Activated CD4-positive, alpha-beta memory T cell treated with anti-CD3 and anti-CD28 coated beads for 36 hours (primary cell): ENCODE data around the gene GPR141. TPM values are rescaled to one million over a fixed set of nuclear protein-coding genes. Genes with fewer than 3 reads are reported as not detected.

Experiments
- CTCF ChIA-PET: fragments of 350-600 bp; sonication (Branson Sonifier 250); formaldehyde crosslinking; loops from one replicate; lab custom pipeline; 2021; ENCODE audit warnings: antibody characterized with exemption, inconsistent platforms; lab: Charles Lee
- POLR2A ChIA-PET: fragments of 350-600 bp; sonication (Branson Sonifier 250); formaldehyde crosslinking; loops from one replicate; lab custom pipeline; 2021; ENCODE audit warnings: antibody characterized with exemption; lab: Charles Lee
- DNase-seq: peaks from one replicate; pipeline ENCODE4 v3.0.0-alpha.2; 2020
- H3K27ac Mint-ChIP-seq: one replicate; pipeline ENCODE4 v1.8.0; 2021; ENCODE audit warnings: mixed read lengths
- H3K27me3 Mint-ChIP-seq: one replicate; pipeline ENCODE4 v1.8.0; 2021; ENCODE audit warnings: mixed read lengths
- H3K36me3 Mint-ChIP-seq: one replicate; pipeline ENCODE4 v1.8.0; 2021; ENCODE audit warnings: mixed read lengths
- H3K4me1 Mint-ChIP-seq: one replicate; pipeline ENCODE4 v1.8.0; 2021; ENCODE audit warnings: low read depth, mixed read lengths
- H3K4me3 Mint-ChIP-seq: one replicate; pipeline ENCODE4 v1.8.0; 2021; ENCODE audit warnings: mild to moderate bottlenecking, mixed read lengths
- H3K9me3 Mint-ChIP-seq: one replicate; pipeline ENCODE4 v1.8.0; 2021; ENCODE audit warnings: mixed read lengths
- intact Hi-C: fragments of 100-400 bp; cut with micrococcal nuclease; formaldehyde crosslinking; loops from one replicate; pipeline ENCODE4 v1.15.1; 2023
- total RNA-seq, 2 experiments: library from RNA; stranded (reverse); gene quantifications; one replicate each; pipeline ENCODE4 v1.2.3, GENCODE V29; 2021

The GPR141 gene
- total RNA-seq, 2 experiments from 2014 or later, result not detected

DNA sequence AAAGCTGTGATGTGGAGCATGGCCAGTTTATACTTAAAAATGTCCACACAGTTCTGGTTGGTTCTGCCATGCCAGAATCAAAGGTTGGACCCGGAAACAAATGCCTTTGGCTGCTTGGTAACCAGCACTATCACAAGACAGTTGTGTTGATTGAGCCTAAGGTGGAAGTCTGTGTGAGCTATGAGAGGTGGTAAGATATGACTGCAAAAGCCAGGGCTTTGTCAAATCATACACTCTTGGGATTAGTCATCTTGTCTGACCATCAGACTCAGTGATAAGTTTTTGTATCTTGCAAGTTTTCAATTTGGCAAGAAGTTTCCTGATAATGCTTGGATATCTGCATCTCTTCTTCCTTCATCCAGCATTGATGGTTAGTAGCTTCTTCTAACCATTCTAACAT is 35.5 kb downstream of the GPR141 start:
- Mint-ChIP-seq H3K4me3 (no peak overlapping the region), H3K4me1 (no peaks in the 10 kb centered on the region), H3K9me3 (no peaks in the 10 kb centered on the region), H3K27me3 (no peaks in the 10 kb centered on the region), H3K36me3 (no peaks in the 10 kb centered on the region), H3K27ac (no peak overlapping the region)
- intact Hi-C loops, result no loop called here
- ChIA-PET CTCF (no interaction called here), POLR2A (no interaction called here)
- no peak for DNase-seq

DNA sequence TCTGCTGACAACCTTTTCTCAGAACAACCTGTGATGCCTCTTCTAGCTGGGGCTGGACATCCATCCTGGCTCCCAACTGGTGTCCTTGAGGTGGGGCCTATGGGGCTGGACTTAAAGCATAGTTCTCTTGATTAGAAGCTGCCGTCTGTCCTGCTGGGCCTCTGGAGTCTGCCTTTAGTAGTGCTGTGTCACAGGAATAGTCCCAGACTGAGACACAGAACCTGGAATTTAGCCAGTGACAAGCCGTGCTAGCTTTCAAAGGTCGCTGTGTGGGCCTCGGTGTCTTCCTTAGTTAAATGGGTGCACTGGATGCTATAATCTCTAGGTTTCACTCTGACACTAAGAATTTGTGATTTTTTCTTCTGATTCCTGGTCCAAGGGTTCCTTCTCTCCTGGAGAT is 41.2 kb downstream of the GPR141 start:
- H3K4me3 Mint-ChIP-seq, result no peak overlapping the region
- H3K36me3 Mint-ChIP-seq, result no peaks in the 10 kb centered on the region
- intact Hi-C loops, result no loop called here
- H3K27me3 Mint-ChIP-seq, result peaks cover 4% of the 10 kb centered on the region
- CTCF ChIA-PET, result no interaction called here
- POLR2A ChIA-PET, result no interaction called here
- no peak overlapping the region for H3K27ac Mint-ChIP-seq
- DNase-seq, result no peak
- H3K4me1 Mint-ChIP-seq, result no peaks in the 10 kb centered on the region
- H3K9me3 Mint-ChIP-seq, result no peaks in the 10 kb centered on the region

DNA sequence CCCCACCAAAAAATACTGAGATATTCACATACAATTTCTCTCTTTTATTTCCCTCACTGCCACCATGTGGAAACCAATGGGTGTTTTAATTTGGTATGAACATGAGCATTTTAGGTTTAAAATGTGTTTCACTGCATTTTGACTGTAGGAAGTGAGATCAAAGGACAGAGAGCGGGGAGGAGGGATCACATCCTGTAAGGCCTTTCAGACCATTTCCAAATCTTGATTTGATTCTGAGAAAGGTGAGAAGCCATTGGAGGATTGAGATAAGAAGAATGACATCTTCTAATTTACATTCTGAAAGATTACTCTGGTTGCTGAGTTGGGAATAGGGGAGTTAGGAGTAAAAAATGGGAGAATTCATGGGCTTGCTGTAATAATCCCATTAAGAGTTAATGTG is 42.5 kb downstream of the GPR141 start:
- DNase-seq, result no peak
- Mint-ChIP-seq H3K9me3 (no peaks in the 10 kb centered on the region), H3K36me3 (no peaks in the 10 kb centered on the region)

DNA sequence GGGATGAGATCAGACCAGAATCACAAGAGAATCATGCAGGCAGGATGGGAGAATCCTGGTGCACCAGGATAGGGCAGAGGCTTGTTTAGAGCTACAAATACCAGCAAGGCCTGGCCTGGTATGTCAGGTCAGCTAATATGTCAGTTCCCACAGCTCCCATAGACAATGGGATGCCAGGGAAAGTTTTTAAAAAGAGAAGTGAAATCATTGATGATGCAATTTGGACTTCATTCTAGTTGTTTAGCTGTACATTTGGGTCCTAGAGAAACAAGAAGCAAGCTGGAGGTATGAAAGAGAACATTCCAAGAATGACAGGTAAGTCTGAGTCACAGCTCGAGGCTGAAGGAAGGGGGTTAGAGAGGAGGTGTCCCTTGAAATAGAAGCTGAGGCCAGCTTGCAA is 45.2 kb downstream of the GPR141 start:
- CTCF ChIA-PET, result no interaction called here
- H3K4me3 Mint-ChIP-seq, result no peak overlapping the region
- no peaks in the 10 kb centered on the region for H3K36me3 Mint-ChIP-seq
- POLR2A ChIA-PET, result no interaction called here
- intact Hi-C loops, result no loop called here
- no peaks in the 10 kb centered on the region for H3K9me3 Mint-ChIP-seq
- no peak overlapping the region for H3K27ac Mint-ChIP-seq
- no peak for DNase-seq
- no peaks in the 10 kb centered on the region for H3K4me1 Mint-ChIP-seq
- peaks cover 15% of the 10 kb centered on the region for H3K27me3 Mint-ChIP-seq

More for the DNA sequence above, 42.5 kb downstream of the GPR141 start:
- intact Hi-C loops, result no loop called here
- ChIA-PET CTCF (no interaction called here), POLR2A (no interaction called here)
- peaks cover 4% of the 10 kb centered on the region for H3K27me3 Mint-ChIP-seq
- H3K27ac Mint-ChIP-seq, result no peak overlapping the region
- H3K4me1 Mint-ChIP-seq, result no peaks in the 10 kb centered on the region
- no peak overlapping the region for H3K4me3 Mint-ChIP-seq

DNA sequence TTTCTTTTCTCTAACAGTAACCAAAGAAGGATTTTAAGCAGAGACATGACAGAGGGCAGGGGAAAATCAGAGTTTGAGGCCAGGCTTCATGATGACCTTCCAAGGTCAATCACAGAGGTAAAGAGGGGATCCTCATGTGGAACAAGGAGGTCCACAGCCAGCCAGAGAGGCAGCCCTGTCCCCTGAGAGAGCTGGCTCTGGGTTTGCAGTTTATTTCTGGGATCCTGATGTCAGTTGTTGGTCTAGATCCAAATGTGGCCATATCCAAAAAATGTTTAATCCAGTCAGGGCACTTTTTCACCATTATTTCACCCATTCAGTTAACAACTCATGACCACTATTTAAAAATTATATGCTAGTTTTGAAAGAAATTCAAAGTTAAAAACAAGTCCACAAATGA is 45.6 kb downstream of the GPR141 start:
- Mint-ChIP-seq H3K27me3 (peaks cover 15% of the 10 kb centered on the region), H3K27ac (no peak overlapping the region), H3K4me1 (no peaks in the 10 kb centered on the region), H3K36me3 (no peaks in the 10 kb centered on the region), H3K9me3 (no peaks in the 10 kb centered on the region), H3K4me3 (no peak overlapping the region)
- CTCF ChIA-PET, result no interaction called here
- intact Hi-C loops, result no loop called here
- DNase-seq, result no peak
- POLR2A ChIA-PET, result no interaction called here

DNA sequence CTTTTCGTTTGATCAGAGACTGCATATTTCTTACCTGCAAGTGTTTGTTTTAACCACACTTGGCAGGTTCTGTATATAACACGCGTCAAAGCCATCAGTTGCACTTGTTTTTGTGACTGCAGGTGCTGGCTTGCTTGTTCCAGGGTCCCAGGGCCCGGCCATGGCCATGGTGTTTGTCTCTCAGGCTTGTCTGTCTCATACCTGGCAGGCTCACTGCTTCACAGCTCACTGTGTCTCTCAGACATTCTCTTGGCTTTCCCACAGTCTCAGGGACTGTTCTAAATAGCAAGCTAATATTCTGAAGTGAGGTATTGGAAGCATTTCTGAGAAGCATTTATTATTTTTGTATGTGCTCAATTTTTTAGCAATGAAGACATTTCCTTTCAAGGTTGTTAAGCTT is 46.9 kb downstream of the GPR141 start:
- intact Hi-C loops, result no loop called here
- Mint-ChIP-seq H3K27me3 (peaks cover 15% of the 10 kb centered on the region), H3K9me3 (no peaks in the 10 kb centered on the region), H3K4me1 (no peaks in the 10 kb centered on the region), H3K27ac (no peak overlapping the region), H3K36me3 (no peaks in the 10 kb centered on the region), H3K4me3 (no peak overlapping the region)
- ChIA-PET POLR2A (no interaction called here), CTCF (no interaction called here)
- DNase-seq, result no peak

DNA sequence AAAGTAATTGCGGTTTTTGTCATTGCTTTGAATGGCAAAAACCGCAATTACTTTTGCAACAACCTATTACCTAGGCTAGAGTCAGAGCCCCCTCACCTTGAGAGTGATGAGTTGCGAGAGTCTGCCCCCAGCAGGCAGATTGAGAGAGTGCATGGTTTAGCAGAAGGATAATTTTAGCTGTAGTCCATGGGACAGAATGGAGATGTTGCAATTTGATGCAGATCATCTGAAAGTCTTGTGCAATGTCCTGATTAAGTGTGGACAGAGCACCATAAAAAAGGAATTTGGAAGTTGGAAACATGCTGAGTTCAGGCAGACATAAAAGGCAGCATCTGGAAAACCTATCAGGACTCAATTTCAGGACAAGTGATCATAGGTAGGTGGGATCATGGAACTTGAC is 48.7 kb downstream of the GPR141 start:
- H3K9me3 Mint-ChIP-seq, result no peaks in the 10 kb centered on the region
- POLR2A ChIA-PET, result no interaction called here
- peak; percentile 28 for DNase-seq
- H3K4me3 Mint-ChIP-seq, result no peak overlapping the region
- CTCF ChIA-PET, result interaction anchor here (0.6 kb wide), 2 partner anchors 216 to 637 kb away, joined by 3 read pairs; no protein-coding TSS in a partner anchor
- intact Hi-C loops, result no loop called here
- peaks cover 15% of the 10 kb centered on the region for H3K27me3 Mint-ChIP-seq
- no peaks in the 10 kb centered on the region for H3K4me1 Mint-ChIP-seq
- H3K36me3 Mint-ChIP-seq, result no peaks in the 10 kb centered on the region
- H3K27ac Mint-ChIP-seq, result no peak overlapping the region

DNA sequence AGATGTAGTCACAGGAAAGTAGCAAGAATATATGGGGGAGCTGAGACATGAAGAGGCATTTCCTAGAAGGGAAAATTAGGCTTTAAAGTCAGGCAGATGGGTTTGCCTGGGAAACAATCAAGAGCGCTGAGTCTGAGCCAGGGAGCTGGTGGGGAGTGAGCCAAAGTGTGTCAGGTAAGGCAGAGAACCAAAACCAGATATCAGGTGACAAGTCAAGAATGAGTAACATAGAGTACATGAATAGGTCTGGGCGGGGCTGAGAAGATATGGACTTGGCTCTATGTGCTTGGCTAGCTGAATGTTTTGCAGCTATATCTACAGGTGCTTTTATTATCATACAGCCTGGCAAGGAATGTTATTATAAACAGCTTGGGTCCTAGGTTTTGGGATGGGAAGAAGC is 49.3 kb downstream of the GPR141 start:
- H3K4me3 Mint-ChIP-seq, result no peak overlapping the region
- H3K27me3 Mint-ChIP-seq, result peaks cover 13% of the 10 kb centered on the region
- H3K36me3 Mint-ChIP-seq, result no peaks in the 10 kb centered on the region
- H3K27ac Mint-ChIP-seq, result no peak overlapping the region
- H3K9me3 Mint-ChIP-seq, result no peaks in the 10 kb centered on the region
- ChIA-PET POLR2A (no interaction called here), CTCF (interaction anchor here (0.6 kb wide), 2 partner anchors 217 to 637 kb away, joined by 3 read pairs; no protein-coding TSS in a partner anchor)
- DNase-seq, result no peak
- intact Hi-C loops, result no loop called here
- H3K4me1 Mint-ChIP-seq, result no peaks in the 10 kb centered on the region

DNA sequence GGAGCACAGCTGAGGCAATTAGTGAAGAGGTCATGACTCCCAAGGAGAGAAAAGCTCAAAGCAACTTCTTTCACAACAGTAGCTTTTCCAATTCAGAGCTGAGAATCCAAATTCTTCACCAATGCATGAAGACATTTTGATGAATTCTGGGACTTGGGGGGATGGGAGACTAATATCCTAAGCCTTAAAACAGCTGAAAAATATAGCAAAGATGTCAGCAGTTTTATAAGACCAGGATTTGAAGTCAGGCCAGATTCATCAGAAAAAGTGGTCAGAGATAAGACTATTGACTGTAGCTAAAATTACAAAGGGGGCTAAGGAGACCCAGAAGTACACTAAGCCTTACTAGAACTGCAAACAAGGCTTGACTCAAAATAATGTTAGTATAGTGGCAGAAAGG is 51.6 kb downstream of the GPR141 start:
- H3K27me3 Mint-ChIP-seq, result peaks cover 11% of the 10 kb centered on the region
- POLR2A ChIA-PET, result no interaction called here
- H3K9me3 Mint-ChIP-seq, result no peaks in the 10 kb centered on the region

DNA sequence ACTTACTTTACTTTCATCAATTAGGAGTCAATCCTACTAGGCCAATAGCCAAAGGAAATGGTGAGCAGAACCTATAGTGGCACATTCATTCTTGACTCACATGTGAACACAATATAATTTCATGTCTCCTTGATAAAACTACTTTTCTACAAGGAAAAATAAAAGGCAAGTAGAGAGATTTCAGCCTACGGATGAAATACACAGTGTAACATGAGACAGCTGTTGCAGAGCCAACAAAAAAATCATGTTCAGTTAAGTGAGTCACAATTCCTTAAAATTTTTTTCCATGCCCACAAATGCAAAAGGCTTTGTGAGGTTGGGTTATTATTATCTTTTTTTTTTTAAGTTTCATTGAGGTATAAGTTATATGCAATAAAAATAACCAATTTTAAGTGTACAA is 54.8 kb downstream of the GPR141 start:
- CTCF ChIA-PET, result interaction anchor here (0.7 kb wide), 1 partner anchor 95 kb away, joined by 4 read pairs; no protein-coding TSS in a partner anchor
- H3K36me3 Mint-ChIP-seq, result no peaks in the 10 kb centered on the region
- DNase-seq, result no peak
- H3K9me3 Mint-ChIP-seq, result no peaks in the 10 kb centered on the region
- H3K27ac Mint-ChIP-seq, result no peak overlapping the region
- H3K27me3 Mint-ChIP-seq, result no peaks in the 10 kb centered on the region
- no peak overlapping the region for H3K4me3 Mint-ChIP-seq
- POLR2A ChIA-PET, result interaction anchor here (0.6 kb wide), 1 partner anchor 183 kb away, joined by 5 read pairs; no protein-coding TSS in a partner anchor
- H3K4me1 Mint-ChIP-seq, result no peaks in the 10 kb centered on the region
- intact Hi-C loops, result no loop called here

More for the DNA sequence above, 51.6 kb downstream of the GPR141 start:
- Mint-ChIP-seq H3K27ac (no peak overlapping the region), H3K4me3 (no peak overlapping the region), H3K4me1 (no peaks in the 10 kb centered on the region), H3K36me3 (no peaks in the 10 kb centered on the region)
- CTCF ChIA-PET, result no interaction called here
- DNase-seq, result no peak
- intact Hi-C loops, result no loop called here

DNA sequence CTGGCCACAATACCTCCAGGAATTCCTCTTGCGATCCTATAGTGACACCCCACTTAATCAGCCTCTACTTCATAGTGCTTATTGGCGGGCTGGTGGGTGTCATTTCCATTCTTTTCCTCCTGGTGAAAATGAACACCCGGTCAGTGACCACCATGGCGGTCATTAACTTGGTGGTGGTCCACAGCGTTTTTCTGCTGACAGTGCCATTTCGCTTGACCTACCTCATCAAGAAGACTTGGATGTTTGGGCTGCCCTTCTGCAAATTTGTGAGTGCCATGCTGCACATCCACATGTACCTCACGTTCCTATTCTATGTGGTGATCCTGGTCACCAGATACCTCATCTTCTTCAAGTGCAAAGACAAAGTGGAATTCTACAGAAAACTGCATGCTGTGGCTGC is 56.8 kb downstream of the GPR141 start:
- H3K27me3 Mint-ChIP-seq, result no peaks in the 10 kb centered on the region
- no peak for DNase-seq
- H3K4me3 Mint-ChIP-seq, result no peak overlapping the region
- intact Hi-C loops, result no loop called here
- H3K4me1 Mint-ChIP-seq, result no peaks in the 10 kb centered on the region
- CTCF ChIA-PET, result no interaction called here
- POLR2A ChIA-PET, result no interaction called here
- no peak overlapping the region for H3K27ac Mint-ChIP-seq
- no peaks in the 10 kb centered on the region for H3K9me3 Mint-ChIP-seq
- H3K36me3 Mint-ChIP-seq, result no peaks in the 10 kb centered on the region

DNA sequence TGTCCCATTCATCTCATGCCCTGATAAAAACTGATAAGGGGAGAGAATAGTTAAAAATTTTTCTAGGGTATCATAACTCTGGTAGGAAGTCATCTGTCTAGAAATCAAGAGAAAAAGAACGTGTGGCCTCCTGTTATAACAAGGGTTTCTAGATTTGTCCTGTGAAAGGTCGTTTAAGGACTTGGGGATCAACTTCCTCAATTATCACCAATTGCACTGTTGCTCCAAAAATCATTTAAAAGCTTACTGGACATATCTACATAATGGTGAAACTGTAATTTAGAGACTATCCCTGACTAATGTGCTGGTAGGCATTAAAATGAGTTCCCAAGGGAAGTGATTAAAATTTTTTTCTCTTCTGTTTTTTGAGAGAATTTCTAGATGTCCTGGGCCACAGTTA is 58.2 kb downstream of the GPR141 start:
- no peaks in the 10 kb centered on the region for H3K36me3 Mint-ChIP-seq
- no peak for DNase-seq
- POLR2A ChIA-PET, result no interaction called here
- no peak overlapping the region for H3K4me3 Mint-ChIP-seq
- CTCF ChIA-PET, result no interaction called here
- H3K9me3 Mint-ChIP-seq, result no peaks in the 10 kb centered on the region
- H3K27ac Mint-ChIP-seq, result no peak overlapping the region
- no peaks in the 10 kb centered on the region for H3K27me3 Mint-ChIP-seq
- no peaks in the 10 kb centered on the region for H3K4me1 Mint-ChIP-seq
- intact Hi-C loops, result no loop called here

DNA sequence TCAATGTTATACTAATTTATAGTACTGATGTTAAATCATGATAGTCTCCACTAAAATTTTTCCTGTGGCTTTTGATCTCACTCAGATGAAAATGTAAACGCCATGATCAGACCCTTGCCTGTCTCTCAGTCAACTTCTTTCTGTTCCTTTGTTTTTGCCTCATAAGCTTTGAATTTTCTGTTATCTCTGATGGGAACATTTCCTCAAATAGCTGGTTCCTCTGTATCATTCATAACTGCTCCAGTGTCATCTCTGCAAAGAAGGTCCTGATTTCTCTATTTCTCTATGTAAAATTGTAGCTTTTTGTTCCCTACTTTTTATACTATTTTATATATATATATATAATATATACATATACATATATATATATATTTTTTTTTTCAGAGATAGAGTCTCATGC is 67.5 kb downstream of the GPR141 start:
- CTCF ChIA-PET, result no interaction called here
- H3K36me3 Mint-ChIP-seq, result no peaks in the 10 kb centered on the region

More for the DNA sequence above, 67.5 kb downstream of the GPR141 start:
- Mint-ChIP-seq H3K27me3 (peaks cover 2% of the 10 kb centered on the region), H3K4me1 (no peaks in the 10 kb centered on the region), H3K27ac (no peak overlapping the region), H3K9me3 (no peaks in the 10 kb centered on the region), H3K4me3 (no peak overlapping the region)
- no peak for DNase-seq
- intact Hi-C loops, result no loop called here
- POLR2A ChIA-PET, result no interaction called here
